Panc1 (cell line): ENCODE results near the gene SRY. TPM values are rescaled to one million over a fixed set of nuclear protein-coding genes. Genes with fewer than 3 reads are reported as not detected.
"Not testable (repeated sequence)": the region's sequence is repeated elsewhere in the genome, so short reads cannot be mapped to it uniquely, and the experiment has no call there.

ENCODE experiments used
- ATAC-seq: fragments of 200-7000 bp; cut with Tn5 transposase; 2 replicates; pipeline ENCODE4 v1.9.1; 2020; ENCODE audit warnings: mild to moderate bottlenecking, moderate library complexity
- BruUV-seq: library from RNA; stranded (reverse); fragments of 400-500 nt; replicated peaks from 2 replicates; lab custom pipeline; 2021; lab: Mats Ljungman, UMichigan
- CTCF ChIA-PET: fragments of 300-600 bp; sonication (Branson Sonifier 250); formaldehyde crosslinking; loops from one replicate; lab custom pipeline; 2022; ENCODE audit warnings: antibody characterized with exemption; lab: Charles Lee
- POLR2A ChIA-PET: fragments of 300-600 bp; sonication (Branson Sonifier 250); formaldehyde crosslinking; loops from one replicate; lab custom pipeline; 2022; ENCODE audit warnings: antibody characterized with exemption; lab: Charles Lee
- DNase-seq: peaks from one replicate; pipeline ENCODE4 v3.0.0-alpha.2; 2010; ENCODE audit warnings: low read depth, low spot score
- H3K27ac ChIP-seq: 2 replicates; pipeline ENCODE4 v1.5.1; 2011; ENCODE audit warnings: mild to moderate bottlenecking, low read length, inconsistent platforms
- H3K27me3 ChIP-seq: fragments of 200-500 bp; sonication (Bioruptor generic); 2 replicates; pipeline ENCODE4 v1.6.0; 2014; ENCODE audit warnings: low read length, inconsistent platforms; ENCODE audit not compliant: control insufficient read depth, insufficient read depth
- H3K36me3 ChIP-seq: fragments of 200-500 bp; sonication (Bioruptor generic); 2 replicates; pipeline ENCODE4 v1.5.1; 2014; ENCODE audit warnings: inconsistent platforms, mild to moderate bottlenecking, low read length, moderate library complexity; ENCODE audit not compliant: control insufficient read depth, insufficient read depth
- H3K4me1 ChIP-seq: 2 replicates; pipeline ENCODE4 v1.5.1; 2011; ENCODE audit warnings: inconsistent platforms, mild to moderate bottlenecking, low read length, moderate library complexity; ENCODE audit not compliant: control insufficient read depth, insufficient read depth
- H3K4me3 ChIP-seq, 2 experiments: 2 replicates each; pipeline ENCODE4 v1.5.1; 2011 to 2012; ENCODE audit warnings: low read depth in 2 of 2, low read length in 2 of 2, mild to moderate bottlenecking in 2 of 2, inconsistent platforms in 1 of 2, moderate library complexity in 1 of 2
- H3K9me3 ChIP-seq: fragments of 200-500 bp; sonication (Bioruptor generic); 2 replicates; pipeline ENCODE4 v1.5.1; 2014; ENCODE audit warnings: low read depth, mild to moderate bottlenecking, inconsistent platforms, low read length, moderate library complexity; ENCODE audit not compliant: control insufficient read depth, insufficient read depth
- POLR2AphosphoS5 ChIP-seq: IDR thresholded peaks from 2 replicates; pipeline ENCODE4 v1.6.1; 2012; ENCODE audit warnings: mild to moderate bottlenecking, low read depth, low read length, moderate library complexity
- REST ChIP-seq, 2 experiments: IDR thresholded peaks; 2 replicates each; pipeline ENCODE4 v1.6.1; 2011 to 2012; ENCODE audit warnings: low read depth in 2 of 2, control low read depth in 1 of 2, low read length in 1 of 2, mild to moderate bottlenecking in 1 of 2, moderate library complexity in 1 of 2; ENCODE audit not compliant: insufficient read depth in 1 of 2
- SIN3A ChIP-seq: IDR thresholded peaks from 2 replicates; pipeline ENCODE4 v1.6.1; 2012; ENCODE audit warnings: low read depth, mild to moderate bottlenecking, low read length, moderate library complexity, borderline replicate concordance; ENCODE audit not compliant: insufficient read depth
- TCF7L2 ChIP-seq: IDR thresholded peaks from 2 replicates; pipeline ENCODE4 v1.6.1; 2011; ENCODE audit warnings: mild to moderate bottlenecking, low read depth, low read length, inconsistent platforms
- in situ Hi-C: cut with HindIII; loops from 2 replicates; pipeline ENCODE4 v1.10.0; 2016; ENCODE audit warnings: low sequenced_read_pairs, low pct_unique_long_range_greater_than_20kb
- intact Hi-C: fragments of 100-400 bp; cut with micrococcal nuclease; formaldehyde crosslinking; loops from one replicate; pipeline ENCODE4 v1.10.0; 2022; ENCODE audit not compliant: unreplicated experiment
- total RNA-seq: library from RNA; stranded (reverse); gene quantifications from one replicate; pipeline ENCODE4 v1.2.1, GENCODE V29; 2021; ENCODE audit not compliant: unreplicated experiment
- TF ChIP-seq, protein P1 (sequence below): fragments of 450-650 bp; IDR thresholded peaks from 2 replicates; pipeline ENCODE4 v1.5.1; 2017; ENCODE audit warnings: mild to moderate bottlenecking

SRY gene
- total RNA-seq, 1 experiment from 2014 or later, result not detected

- in situ Hi-C loops (no loop called here), intact Hi-C loops (no loop called here)
- no peak for ATAC-seq
- no TSS peak for BruUV-seq
- H3K27me3 ChIP-seq, result no peaks in the 10 kb centered on the region
- CTCF ChIA-PET, result no interaction called here
- H3K4me1 ChIP-seq, result no peaks in the 10 kb centered on the region
- H3K27ac ChIP-seq, result no peak overlapping the region
- DNase-seq, result no peak
- no peaks in the 10 kb centered on the region for H3K36me3 ChIP-seq
- no peaks in the 10 kb centered on the region for H3K9me3 ChIP-seq
- POLR2A ChIA-PET, result no interaction called here
- H3K4me3 ChIP-seq, result no peak overlapping the region
- TF ChIP-seq, protein P1, sequence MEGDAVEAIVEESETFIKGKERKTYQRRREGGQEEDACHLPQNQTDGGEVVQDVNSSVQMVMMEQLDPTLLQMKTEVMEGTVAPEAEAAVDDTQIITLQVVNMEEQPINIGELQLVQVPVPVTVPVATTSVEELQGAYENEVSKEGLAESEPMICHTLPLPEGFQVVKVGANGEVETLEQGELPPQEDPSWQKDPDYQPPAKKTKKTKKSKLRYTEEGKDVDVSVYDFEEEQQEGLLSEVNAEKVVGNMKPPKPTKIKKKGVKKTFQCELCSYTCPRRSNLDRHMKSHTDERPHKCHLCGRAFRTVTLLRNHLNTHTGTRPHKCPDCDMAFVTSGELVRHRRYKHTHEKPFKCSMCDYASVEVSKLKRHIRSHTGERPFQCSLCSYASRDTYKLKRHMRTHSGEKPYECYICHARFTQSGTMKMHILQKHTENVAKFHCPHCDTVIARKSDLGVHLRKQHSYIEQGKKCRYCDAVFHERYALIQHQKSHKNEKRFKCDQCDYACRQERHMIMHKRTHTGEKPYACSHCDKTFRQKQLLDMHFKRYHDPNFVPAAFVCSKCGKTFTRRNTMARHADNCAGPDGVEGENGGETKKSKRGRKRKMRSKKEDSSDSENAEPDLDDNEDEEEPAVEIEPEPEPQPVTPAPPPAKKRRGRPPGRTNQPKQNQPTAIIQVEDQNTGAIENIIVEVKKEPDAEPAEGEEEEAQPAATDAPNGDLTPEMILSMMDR, result no peak
- TF ChIP-seq POLR2AphosphoS5 (no peak), SIN3A (no peak)
These were observed 37.0 kb upstream of the SRY start for GRCh38 chrY:2824471-2824870.

- DNase-seq, H3K27ac ChIP-seq, H3K9me3 ChIP-seq, intact Hi-C loops, CTCF ChIA-PET, in situ Hi-C loops, POLR2A ChIA-PET, BruUV-seq, H3K36me3 ChIP-seq, ATAC-seq, H3K27me3 ChIP-seq, H3K4me3 ChIP-seq, H3K4me1 ChIP-seq: not testable (repeated sequence)
These were observed 29.8 kb upstream of the SRY start for GRCh38 chrY:2817146-2817896.

DNA sequence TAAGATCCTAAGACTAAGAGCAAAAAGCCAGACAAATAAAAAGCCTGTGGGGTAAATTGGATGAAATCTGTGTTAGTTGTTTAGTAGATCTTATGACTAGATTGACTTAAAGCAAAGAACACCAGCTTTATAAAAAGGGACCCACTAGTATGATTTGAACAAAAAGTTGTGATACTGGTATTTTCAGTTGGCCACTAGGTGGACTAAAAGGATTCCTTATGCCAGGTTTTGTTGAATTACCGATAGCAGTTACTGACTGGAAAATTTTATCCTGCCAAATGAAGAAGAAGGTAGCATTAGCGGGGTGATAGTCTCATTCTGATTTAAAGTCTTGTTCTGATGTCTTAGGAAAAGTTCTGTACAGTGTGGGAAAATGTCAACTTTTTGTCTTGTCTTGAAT is 12.8 kb upstream of the SRY start:
- TF ChIP-seq SIN3A, result no peak
- TF ChIP-seq, protein P1, result no peak
- TF ChIP-seq REST (IDR thresholded peaks at IDR 0.05; ENCODE audit: insufficient read depth in 1 of 2, low read depth in 2 of 2, low read length in 1 of 2), result no peak
- no peak for TF ChIP-seq TCF7L2
- TF ChIP-seq POLR2AphosphoS5, result no peak
- H3K27ac ChIP-seq, result no peak overlapping the region
- no peaks in the 10 kb centered on the region for H3K4me1 ChIP-seq
- DNase-seq (no peak), ATAC-seq (no peak)
- H3K27me3 ChIP-seq, result no peaks in the 10 kb centered on the region
- H3K36me3 ChIP-seq, result no peaks in the 10 kb centered on the region
- ChIA-PET POLR2A (no interaction called here), CTCF (no interaction called here)
- intact Hi-C loops (no loop called here), in situ Hi-C loops (no loop called here)
- no peak overlapping the region for H3K4me3 ChIP-seq
- BruUV-seq, result no TSS peak
- H3K9me3 ChIP-seq, result no peaks in the 10 kb centered on the region
